ENCODE data around the gene NEMP2.

The NEMP2 gene

DNA sequence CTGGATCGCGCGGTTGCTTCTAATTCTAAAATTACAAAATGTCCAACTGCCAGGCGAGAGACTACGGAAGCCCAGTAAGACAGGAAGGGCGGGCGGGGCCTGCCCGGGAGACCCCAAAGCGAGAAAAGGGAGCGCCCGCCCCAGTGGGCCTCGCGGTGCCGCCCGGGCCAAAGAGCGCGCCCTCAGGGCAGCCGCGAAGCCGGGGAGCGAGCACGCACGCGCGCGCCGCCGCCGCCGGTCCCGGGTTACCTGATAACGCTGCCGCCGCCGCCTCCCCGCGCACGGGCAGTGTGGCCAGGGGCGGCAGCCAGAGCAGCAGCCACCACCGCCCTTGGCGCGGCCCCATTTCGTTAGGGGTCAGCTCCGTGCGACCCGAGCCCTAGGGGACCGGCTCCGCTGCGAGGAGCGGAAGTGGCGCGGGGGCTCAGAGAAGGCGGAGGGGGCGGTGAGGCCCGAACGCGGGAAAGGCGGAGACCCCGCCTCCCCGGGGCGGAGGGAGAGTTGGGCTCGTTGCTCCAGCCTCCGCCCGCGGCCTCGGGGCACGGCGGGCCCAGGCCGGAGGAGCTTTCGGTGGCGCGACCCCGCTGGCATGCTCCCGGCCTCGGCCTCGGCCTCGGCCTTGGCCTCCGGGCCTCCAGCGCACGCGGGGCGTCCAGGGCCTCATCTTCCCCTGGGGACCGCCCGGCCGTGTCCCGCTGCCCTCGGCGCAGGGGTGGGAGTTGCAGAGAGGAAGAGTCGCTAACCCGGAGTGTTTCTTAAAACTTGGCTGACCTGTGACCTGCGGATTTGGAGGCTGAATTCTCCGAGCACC lies at the start of gene NEMP2:
NEMP2 (minus strand) TSS at position 413 of the 811 bp plus-strand sequence; CDS start at position 346, 67 bp downstream.
- DNase-seq, result peak; percentile 62

DNA sequence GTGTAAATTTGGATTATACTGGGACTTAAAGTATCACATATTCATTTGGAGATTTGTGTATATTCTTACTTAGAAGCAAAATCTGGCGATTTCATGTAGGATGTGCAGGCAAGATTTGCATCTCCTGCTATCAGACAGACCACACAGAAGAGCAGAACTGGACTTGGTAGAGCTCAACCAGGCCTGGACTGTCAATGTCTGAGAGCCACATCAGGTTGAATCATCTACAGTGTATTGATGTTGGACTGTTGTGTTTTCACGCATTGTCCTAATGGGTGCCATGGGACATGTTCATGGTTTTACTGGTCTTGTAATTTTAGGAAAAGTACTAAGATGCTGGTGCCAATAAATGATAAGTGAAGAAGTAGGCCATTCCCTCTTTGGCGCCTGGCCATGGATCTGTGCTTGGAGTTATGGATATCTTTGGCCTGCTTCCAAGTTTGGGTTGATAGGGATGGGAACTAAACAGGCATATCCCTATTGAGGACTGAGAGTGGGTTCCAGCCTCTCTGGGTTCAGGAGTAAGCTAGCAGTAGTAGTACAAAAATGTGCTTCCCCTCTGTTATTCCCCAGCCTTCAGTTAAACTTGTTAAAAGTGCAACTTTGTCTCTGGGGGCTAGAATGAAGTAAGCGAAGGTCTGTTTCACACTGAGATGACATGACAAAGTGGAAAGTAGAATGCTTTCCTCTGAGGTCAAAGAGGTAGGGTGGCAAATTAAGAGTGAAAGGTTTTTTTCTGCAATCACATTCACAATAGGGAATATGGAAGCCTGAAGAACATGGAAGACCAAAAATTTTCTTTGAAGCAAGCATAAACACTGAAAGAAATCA lies 49.2 kb upstream of the NEMP2 start:
- DNase-seq, result no peak

DNA sequence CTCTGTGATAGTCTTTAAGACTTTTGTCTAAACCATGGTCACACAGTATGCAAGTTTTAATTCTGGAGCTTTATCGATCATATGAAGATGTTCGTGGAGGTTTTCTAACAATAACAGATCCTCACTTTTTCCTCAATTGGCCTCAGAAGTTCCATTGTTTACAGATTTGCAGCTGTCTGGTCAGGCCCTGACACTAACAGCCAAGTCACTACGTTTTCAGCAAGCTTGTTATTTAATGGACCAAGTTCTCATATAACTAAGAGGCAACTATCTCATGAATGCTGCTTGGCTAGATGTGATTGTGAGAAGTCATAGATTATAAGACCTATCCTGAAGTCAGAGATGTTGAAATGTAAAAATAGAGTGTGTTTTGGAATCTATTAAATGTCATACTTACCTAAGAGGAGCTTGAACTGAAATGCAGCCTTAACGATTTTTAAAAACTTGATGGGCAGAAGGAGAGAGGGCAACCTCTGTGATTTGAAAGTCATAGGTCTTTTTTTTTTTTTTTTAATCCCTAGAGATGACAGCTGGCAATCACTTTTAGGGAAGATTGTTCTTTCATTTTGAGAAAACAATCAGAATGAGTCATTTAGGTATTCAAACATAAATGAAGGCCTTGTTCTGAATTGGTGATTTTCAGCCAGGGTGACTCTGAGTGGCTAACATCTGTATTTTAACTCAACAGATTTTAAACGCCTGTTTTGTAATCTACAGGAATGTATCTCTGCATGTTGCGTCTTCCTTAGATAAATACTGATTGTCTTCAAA lies 48.4 kb upstream of the NEMP2 start:
- peak; percentile 49 for DNase-seq

DNA sequence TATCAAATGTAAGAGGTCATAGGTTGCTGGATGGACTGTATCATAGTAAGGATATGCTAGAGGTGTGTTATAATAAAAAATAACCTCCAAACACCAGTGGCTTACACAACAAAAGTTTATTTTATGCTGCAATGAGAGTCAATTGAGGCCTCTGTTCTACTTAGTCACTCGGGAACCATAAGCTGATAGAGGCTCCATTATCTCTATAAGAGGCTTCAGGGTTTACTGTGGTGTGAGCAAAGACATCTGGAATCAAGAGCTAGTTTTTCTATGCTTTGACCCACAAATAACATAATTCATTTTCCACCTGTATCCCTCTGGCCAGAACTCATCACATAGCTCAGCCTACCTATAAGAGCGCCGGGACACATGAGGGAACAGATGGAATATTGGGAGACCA lies 47.5 kb upstream of the NEMP2 start:
- no peak for DNase-seq

- DNase-seq, result no peak
These were observed 45.7 kb upstream of the NEMP2 start for GRCh38 chr2:190579915-190580846.

GRCh38 chr2:190579058-190579410 lies 44.5 kb upstream of the NEMP2 start:
- DNase-seq, result no peak

GRCh38 chr2:190578158-190579057 lies 43.9 kb upstream of the NEMP2 start:
- DNase-seq, result no peak

DNA sequence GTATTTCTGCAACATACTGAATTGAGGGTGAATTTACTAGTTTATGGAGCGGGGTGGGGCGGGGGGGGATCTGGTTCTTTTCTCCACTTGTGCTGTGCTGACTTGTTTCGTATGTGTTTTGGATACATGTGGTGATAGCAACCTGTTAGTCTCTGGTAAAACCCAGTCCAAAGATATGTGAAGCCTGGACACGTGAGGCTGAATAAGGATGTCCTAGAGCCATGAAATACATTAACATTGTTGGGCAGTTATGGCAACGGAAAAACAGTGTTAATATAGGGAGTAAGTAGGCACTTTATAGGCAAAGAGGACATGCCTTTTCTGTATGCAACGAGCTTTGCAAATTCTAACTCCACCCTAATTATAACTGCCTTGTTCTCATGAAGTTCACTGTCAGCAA lies 42.1 kb upstream of the NEMP2 start:
- no peak for DNase-seq

GRCh38 chr2:190575263-190575662 lies 40.7 kb upstream of the NEMP2 start:
- no peak for DNase-seq

GRCh38 chr2:190574169-190574568 lies 39.6 kb upstream of the NEMP2 start:
- no peak for DNase-seq

GRCh38 chr2:190572246-190572645 lies 37.7 kb upstream of the NEMP2 start:
- no peak for DNase-seq

- DNase-seq, result no peak
These were observed 37.2 kb upstream of the NEMP2 start for GRCh38 chr2:190571686-190572085.

DNA sequence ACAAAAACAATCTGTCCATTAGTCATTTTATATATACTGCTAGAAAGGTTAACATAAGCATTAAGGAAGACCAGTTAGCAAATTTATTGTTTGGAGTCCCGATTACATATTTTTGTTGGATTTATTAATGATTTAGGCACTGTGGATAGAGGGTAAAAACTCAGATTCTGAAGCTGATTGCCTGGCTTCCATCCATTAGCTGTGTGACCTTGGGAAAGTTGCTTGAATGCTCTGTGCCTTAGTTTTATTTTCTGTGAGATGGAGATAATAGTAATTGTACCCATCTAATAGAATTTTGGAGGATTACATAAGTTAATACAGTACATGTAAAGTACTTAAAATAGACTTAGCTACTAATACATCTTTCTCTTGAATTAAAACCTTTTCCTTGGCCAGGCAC lies 36.3 kb upstream of the NEMP2 start:
- no peak for DNase-seq

DNA sequence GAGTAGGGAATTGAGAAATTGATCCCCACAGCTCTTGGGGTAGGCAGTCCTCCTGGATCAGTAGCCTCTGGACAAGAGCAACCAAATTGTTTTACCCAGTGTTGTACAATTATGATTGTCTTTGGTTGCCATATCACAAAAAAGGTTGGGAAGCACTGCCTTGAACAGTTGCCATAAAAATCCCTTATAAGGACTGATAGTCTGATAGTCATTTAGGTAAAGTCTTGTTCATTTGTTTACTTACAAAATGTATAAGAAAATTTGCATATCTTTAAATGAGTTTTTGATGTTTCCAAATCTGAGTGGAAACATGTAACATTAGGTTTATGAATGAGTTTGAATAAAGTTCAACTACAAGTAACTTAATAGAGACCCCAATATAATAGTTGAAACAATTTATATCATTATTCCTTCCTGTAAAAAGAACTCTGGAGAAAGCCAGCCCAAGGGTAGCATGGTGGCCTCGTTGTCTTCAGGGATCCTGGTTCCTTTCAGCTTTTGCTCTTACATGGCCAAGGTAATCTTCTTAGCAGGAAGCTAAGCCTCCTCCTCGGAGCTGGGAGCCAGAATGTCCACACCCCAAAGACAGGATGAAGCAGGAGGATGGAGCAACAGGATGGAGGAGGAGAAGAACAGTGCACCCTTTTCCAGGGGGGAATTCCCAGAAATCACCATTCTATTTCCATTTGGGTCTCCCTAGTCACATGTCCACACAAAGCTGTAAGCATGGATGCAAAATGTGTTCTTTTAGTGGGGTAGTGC lies 35.7 kb upstream of the NEMP2 start:
- no peak for DNase-seq

DNA sequence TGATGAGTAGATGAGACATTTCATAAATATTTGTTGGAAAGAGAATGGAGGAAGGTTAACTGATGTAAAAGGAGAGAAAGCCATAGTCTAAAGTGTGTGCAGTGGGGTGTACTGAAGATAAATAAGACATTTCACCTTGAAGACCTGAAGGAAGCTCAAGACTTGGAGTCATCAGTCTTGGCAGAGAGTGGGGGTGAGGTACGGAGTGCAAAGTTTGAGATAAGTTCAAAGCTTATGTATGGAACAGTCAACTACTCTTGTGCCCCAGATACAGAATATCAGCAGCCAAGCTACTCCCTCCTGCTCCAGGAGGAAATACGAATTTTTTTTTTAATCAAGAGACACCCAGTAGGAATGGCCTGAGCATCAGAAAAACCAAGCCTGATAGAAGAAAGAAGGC lies 30.3 kb upstream of the NEMP2 start:
- DNase-seq, result no peak

- no peak for DNase-seq
These were observed 29.1 kb upstream of the NEMP2 start for GRCh38 chr2:190563646-190564045.

DNA sequence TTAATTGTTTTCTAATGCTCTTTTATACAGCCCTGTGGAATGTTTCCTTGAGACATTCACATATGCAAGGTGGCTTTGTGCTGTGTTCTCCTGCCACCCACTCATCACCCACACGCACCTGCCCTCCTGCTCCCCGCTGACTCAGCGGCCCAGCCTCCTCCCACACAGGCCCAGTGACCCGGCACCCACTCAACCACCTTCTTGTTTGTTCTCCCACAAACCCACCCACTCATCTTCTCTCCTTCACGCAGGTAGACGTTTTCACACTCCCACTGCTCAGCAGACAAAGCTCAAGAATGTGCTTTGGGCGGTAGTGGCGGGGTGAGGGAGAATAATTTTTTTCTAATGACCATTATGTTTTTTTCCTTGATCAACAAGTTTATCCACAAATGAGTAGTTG lies 28.6 kb upstream of the NEMP2 start:
- no peak for DNase-seq

DNA sequence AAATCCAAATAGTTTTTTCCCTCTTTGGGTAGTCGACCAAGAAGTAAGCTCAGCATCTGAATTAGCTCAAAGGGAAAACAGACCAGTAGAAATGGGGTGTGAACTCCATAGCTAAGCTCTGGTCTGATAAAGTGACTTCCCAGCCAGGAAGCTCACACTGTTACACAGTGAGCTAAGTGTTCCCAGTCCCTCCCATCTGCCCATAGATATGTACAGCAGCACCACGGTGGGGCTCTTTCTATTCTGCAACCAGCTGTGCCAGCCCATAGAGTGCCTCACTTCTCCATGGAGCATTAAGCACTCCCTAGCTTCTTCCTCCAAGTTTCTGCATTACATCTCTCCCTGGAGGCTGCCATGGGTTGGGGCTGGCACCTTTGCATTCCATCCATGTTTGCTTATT lies 27.6 kb upstream of the NEMP2 start:
- DNase-seq, result no peak

DNA sequence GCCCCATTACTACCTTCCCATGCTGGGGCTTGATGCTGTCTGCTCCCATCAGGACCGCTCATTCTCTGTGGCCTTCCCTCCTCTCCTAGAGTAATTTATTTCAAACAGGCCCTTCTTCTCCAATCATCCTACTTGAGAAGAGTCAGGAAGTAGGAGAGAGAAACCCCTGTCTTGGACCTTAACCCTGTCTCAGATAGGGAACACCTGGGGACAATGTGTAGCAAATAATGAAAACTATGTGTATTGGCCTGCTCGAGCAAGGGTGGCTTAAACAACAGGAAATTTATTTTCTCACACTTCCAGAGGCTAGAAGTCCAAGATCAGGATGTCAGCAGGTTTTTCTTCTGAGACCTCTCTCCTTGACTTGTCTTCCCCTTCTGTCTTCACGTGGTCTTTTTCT lies 26.6 kb upstream of the NEMP2 start:
- DNase-seq, result no peak

- DNase-seq, result no peak
These were observed 20.0 kb upstream of the NEMP2 start for GRCh38 chr2:190554357-190555006.

Measured in midbrain (tissue), 1 donor.